ENCODE measurements around the gene ADPRM. TPM values are rescaled to one million over a fixed set of nuclear protein-coding genes. Genes with fewer than 3 reads are reported as not detected.

The ADPRM gene
- total RNA-seq, 1 experiment from 2014 or later: 2.5 TPM

DNA sequence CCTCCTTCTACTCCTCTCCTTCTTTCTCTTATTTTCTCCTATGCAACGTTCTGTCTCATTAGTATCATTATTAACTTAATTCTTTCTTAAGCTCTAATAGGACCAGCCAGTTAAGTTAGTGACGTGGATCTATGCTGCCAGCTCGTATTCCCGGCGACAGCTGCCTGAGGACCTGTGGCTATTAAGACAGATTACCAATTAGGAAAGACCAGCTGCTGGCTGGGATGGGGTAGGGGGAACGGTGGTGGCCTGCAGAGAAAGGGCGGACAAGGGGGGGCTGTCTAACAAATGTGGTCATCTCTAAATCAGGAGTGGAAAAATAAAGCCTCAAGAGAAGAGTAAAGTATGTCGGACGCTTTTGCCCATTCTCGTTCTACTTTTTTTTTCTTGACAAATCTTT, 39.5 kb upstream of the ADPRM start:
- no peak for DNase-seq
- ChIA-PET CTCF (no interaction called here), POLR2A (no interaction called here)
- H3K27ac Mint-ChIP-seq (ENCODE audit: unreplicated experiment): no peak overlapping the region
- Histone ChIP-seq H3K9me3 (no peaks in the 10 kb centered on the region), H3K4me1 (no peaks in the 10 kb centered on the region), H3K4me3 (ENCODE audit: low read depth, low read length) (no peak overlapping the region), H3K27me3 (replicated peaks; ENCODE audit: control insufficient read depth, insufficient read depth, low read length) (no peaks in the 10 kb centered on the region), H3K36me3 (ENCODE audit: control insufficient read depth, insufficient read depth, low read length) (no peaks in the 10 kb centered on the region)
- BruUV-seq (replicated peaks): no TSS peak
- TF ChIP-seq, protein P1, sequence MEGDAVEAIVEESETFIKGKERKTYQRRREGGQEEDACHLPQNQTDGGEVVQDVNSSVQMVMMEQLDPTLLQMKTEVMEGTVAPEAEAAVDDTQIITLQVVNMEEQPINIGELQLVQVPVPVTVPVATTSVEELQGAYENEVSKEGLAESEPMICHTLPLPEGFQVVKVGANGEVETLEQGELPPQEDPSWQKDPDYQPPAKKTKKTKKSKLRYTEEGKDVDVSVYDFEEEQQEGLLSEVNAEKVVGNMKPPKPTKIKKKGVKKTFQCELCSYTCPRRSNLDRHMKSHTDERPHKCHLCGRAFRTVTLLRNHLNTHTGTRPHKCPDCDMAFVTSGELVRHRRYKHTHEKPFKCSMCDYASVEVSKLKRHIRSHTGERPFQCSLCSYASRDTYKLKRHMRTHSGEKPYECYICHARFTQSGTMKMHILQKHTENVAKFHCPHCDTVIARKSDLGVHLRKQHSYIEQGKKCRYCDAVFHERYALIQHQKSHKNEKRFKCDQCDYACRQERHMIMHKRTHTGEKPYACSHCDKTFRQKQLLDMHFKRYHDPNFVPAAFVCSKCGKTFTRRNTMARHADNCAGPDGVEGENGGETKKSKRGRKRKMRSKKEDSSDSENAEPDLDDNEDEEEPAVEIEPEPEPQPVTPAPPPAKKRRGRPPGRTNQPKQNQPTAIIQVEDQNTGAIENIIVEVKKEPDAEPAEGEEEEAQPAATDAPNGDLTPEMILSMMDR (IDR thresholded peaks at IDR 0.05; ENCODE audit: insufficient read depth in 1 of 2, low read depth in 1 of 2, low read length in 1 of 2, severe bottlenecking in 1 of 2, unreplicated experiment in 1 of 2): no peak
- no peaks in the 10 kb centered on the region for H3K4me1 Mint-ChIP-seq (ENCODE audit: low read depth, unreplicated experiment)
- no peaks in the 10 kb centered on the region for H3K27me3 Mint-ChIP-seq (ENCODE audit: insufficient read depth, unreplicated experiment)
- H3K9me3 Mint-ChIP-seq (ENCODE audit: unreplicated experiment): no peaks in the 10 kb centered on the region
- intact Hi-C loops (cut with micrococcal nuclease; ENCODE audit: unreplicated experiment): no loop called here
- H3K36me3 Mint-ChIP-seq (ENCODE audit: insufficient read depth, unreplicated experiment): no peaks in the 10 kb centered on the region
- H3K4me3 Mint-ChIP-seq (ENCODE audit: unreplicated experiment): no peak overlapping the region

DNA sequence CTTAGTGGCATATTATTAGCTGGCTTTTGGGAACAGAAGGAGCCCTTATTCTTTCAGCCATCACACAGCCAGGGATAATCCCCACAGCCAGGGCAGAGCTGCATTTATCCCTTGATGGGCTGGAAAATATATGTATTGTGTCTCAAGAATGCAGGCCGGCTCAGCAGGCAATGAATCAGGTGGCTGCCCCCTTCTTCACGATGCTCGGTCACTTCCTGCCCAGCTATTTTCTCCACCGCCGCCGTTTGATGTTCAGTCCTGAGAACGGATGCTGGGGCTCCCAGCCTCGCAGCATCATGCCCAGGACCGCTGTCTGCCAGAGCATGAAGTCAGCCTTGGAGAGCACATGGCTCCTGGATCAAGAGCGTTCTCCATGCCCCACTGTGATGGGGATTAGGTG, 36.0 kb upstream of the ADPRM start:
- CTCF ChIA-PET: no interaction called here
- no peaks in the 10 kb centered on the region for H3K9me3 Mint-ChIP-seq (ENCODE audit: unreplicated experiment)
- Histone ChIP-seq H3K36me3 (ENCODE audit: control insufficient read depth, insufficient read depth, low read length) (no peaks in the 10 kb centered on the region), H3K4me3 (ENCODE audit: low read depth, low read length) (no peak overlapping the region), H3K9me3 (no peaks in the 10 kb centered on the region), H3K4me1 (no peaks in the 10 kb centered on the region), H3K27me3 (replicated peaks; ENCODE audit: control insufficient read depth, insufficient read depth, low read length) (no peaks in the 10 kb centered on the region)
- H3K27me3 Mint-ChIP-seq (ENCODE audit: insufficient read depth, unreplicated experiment): no peaks in the 10 kb centered on the region
- POLR2A ChIA-PET: no interaction called here
- H3K4me1 Mint-ChIP-seq (ENCODE audit: low read depth, unreplicated experiment): no peaks in the 10 kb centered on the region
- BruUV-seq (replicated peaks): no TSS peak
- no peaks in the 10 kb centered on the region for H3K36me3 Mint-ChIP-seq (ENCODE audit: insufficient read depth, unreplicated experiment)
- DNase-seq: no peak
- TF ChIP-seq, protein P1 (IDR thresholded peaks at IDR 0.05; ENCODE audit: insufficient read depth in 1 of 2, low read depth in 1 of 2, low read length in 1 of 2, severe bottlenecking in 1 of 2, unreplicated experiment in 1 of 2): no peak
- intact Hi-C loops (cut with micrococcal nuclease; ENCODE audit: unreplicated experiment): no loop called here
- no peak overlapping the region for H3K27ac Mint-ChIP-seq (ENCODE audit: unreplicated experiment)
- H3K4me3 Mint-ChIP-seq (ENCODE audit: unreplicated experiment): no peak overlapping the region

DNA sequence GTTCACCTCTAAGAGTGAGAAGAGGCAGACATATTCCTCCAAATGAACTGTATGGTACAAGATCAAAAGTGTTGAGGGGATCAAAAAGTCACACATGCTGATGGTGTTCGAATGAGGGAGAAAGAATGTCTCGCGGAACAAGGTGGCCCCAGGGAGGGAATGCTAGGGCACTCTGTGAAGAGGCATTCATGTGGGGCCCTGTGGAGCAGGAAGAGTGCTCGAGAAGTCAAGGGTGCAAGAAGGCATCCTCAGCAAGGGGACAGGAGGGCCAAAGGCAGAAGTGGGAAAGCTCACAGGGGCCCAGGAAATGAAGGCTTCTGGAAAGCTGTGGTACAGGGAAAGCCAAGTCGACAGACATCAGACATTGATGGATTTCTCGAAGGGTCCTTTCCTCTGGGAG, 34.2 kb upstream of the ADPRM start:
- H3K27ac Mint-ChIP-seq (ENCODE audit: unreplicated experiment): no peak overlapping the region
- no peaks in the 10 kb centered on the region for H3K4me1 ChIP-seq
- no peaks in the 10 kb centered on the region for H3K36me3 ChIP-seq (ENCODE audit: control insufficient read depth, insufficient read depth, low read length)
- POLR2A ChIA-PET: no interaction called here
- CTCF ChIA-PET: no interaction called here
- TF ChIP-seq, protein P1 (IDR thresholded peaks at IDR 0.05; ENCODE audit: insufficient read depth in 1 of 2, low read depth in 1 of 2, low read length in 1 of 2, severe bottlenecking in 1 of 2, unreplicated experiment in 1 of 2): no peak
- no TSS peak for BruUV-seq (replicated peaks)
- H3K4me1 Mint-ChIP-seq (ENCODE audit: low read depth, unreplicated experiment): no peaks in the 10 kb centered on the region
- intact Hi-C loops (cut with micrococcal nuclease; ENCODE audit: unreplicated experiment): no loop called here
- H3K9me3 ChIP-seq: no peaks in the 10 kb centered on the region
- H3K4me3 ChIP-seq (ENCODE audit: low read depth, low read length): no peak overlapping the region
- no peak overlapping the region for H3K4me3 Mint-ChIP-seq (ENCODE audit: unreplicated experiment)
- H3K27me3 ChIP-seq (replicated peaks; ENCODE audit: control insufficient read depth, insufficient read depth, low read length): no peaks in the 10 kb centered on the region
- no peaks in the 10 kb centered on the region for H3K27me3 Mint-ChIP-seq (ENCODE audit: insufficient read depth, unreplicated experiment)
- no peaks in the 10 kb centered on the region for H3K36me3 Mint-ChIP-seq (ENCODE audit: insufficient read depth, unreplicated experiment)
- H3K9me3 Mint-ChIP-seq (ENCODE audit: unreplicated experiment): no peaks in the 10 kb centered on the region
- no peak for DNase-seq
